Measurements from ENCODE around the gene FANCC.

GRCh38 chr9:95266649-95267048 lies 50.9 kb downstream of the FANCC start:
- TF ChIP-seq CTCF (IDR thresholded peaks at IDR 0.05) (no peak), POLR2A (IDR thresholded peaks at IDR 0.05) (no peak)
